Uterus (tissue), 4 donors: ENCODE results near the gene SUGP2. TPM values are rescaled to one million over a fixed set of nuclear protein-coding genes. Genes with fewer than 3 reads are reported as not detected.
A peak's percentile ranks its signal among the peaks of the same experiment; 100 is the strongest.

Source experiments
- DNase-seq, 2 donors: peaks; one replicate each; pipeline ENCODE4 v3.0.0-alpha.2; 2019 to 2020
- H3K27ac ChIP-seq, 2 donors: fragments of 200-600 bp; sonication (generic); 1 replicate in 1 of 2; 2 replicates in 1 of 2; pipeline ENCODE4 v1.5.1; 2016 to 2018
- H3K27me3 ChIP-seq, 2 donors: fragments of 200-600 bp; sonication (generic); one replicate each; pipeline ENCODE4 v1.5.1; 2018 to 2019; ENCODE audit warnings: control low read depth in 1 of 2
- H3K36me3 ChIP-seq, 2 donors: fragments of 200-600 bp; sonication (generic); one replicate each; pipeline ENCODE4 v1.5.1; 2019; ENCODE audit warnings: control low read depth in 1 of 2
- H3K4me1 ChIP-seq, 2 donors: fragments of 200-600 bp; sonication (generic); one replicate each; pipeline ENCODE4 v1.5.1; 2018 to 2019; ENCODE audit warnings: control low read depth in 1 of 2
- H3K4me3 ChIP-seq, 2 donors: fragments of 200-600 bp; sonication (generic); 1 replicate in 1 of 2; 2 replicates in 1 of 2; pipeline ENCODE4 v1.5.1; 2018 to 2019; ENCODE audit warnings: mild to moderate bottlenecking in 1 of 2
- H3K9me3 ChIP-seq, 2 donors: fragments of 200-600 bp; sonication (generic); one replicate each; pipeline ENCODE4 v1.5.1; 2019; ENCODE audit warnings: control low read depth in 1 of 2
- POLR2A ChIP-seq, 2 donors: fragments of 450-650 bp; IDR thresholded peaks; one replicate each; pipeline ENCODE4 v1.6.1; 2016; ENCODE audit warnings: antibody characterized with exemption in 2 of 2, mild to moderate bottlenecking in 1 of 2, moderate library complexity in 1 of 2
- intact Hi-C: fragments of 100-400 bp; cut with DNase I; formaldehyde crosslinking; loops from one replicate; pipeline ENCODE4 v1.15.1; 2023; ENCODE audit warnings: low total_unique reads
- total RNA-seq, 4 donors: library from RNA; depleted of rRNA in 3 of 4; stranded (reverse); fragments of >200 nt in 3 of 4; gene quantifications; one replicate each; pipeline versions ENCODE4 v1.1.0 to v1.2.4, GENCODE V29; 2014 to 2023
- TF ChIP-seq, protein P1 (sequence below), 4 experiments: fragments of 200-600 bp in 2 of 4; fragments of 450-650 bp in 2 of 4; sonication (generic) in 2 of 4; IDR thresholded peaks; one replicate each; pipeline ENCODE4 v1.5.1; 2016 to 2019; ENCODE audit warnings: antibody characterized with exemption in 4 of 4, mild to moderate bottlenecking in 2 of 4, moderate library complexity in 1 of 4
- donor health status: DM: yes; HTN: yes; CAD: no.

Gene SUGP2
- total RNA-seq, 4 donors from 2014 or later, result 22.5 to 95.8 (median 53.7) TPM

DNA sequence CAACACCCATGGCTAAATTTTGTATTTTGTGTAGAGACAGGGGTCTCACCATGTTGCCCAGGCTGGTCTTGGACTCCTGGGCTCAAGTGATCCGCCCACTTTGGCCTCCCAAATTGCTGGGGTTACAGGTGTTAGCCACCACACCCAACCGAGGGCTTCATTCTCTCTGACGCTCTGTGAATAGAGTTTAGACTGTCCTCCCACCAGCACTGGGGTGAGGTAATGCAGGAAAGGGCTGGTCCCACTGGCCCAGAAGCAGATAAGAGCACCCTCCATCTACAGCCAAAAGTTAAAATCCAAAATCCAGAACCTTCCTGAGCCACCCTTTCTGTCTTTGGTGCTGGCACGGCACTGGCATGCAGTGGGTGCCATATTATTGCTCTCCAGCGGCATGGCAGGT lies 60.5 kb downstream of the SUGP2 start:
- no peaks in the 10 kb centered on the region for H3K9me3 ChIP-seq
- intact Hi-C loops, result no loop called here
- H3K4me3 ChIP-seq, result no peak overlapping the region
- no peak for DNase-seq
- TF ChIP-seq POLR2A (IDR thresholded peaks at IDR 0.05), result no peak
- TF ChIP-seq, protein P1, sequence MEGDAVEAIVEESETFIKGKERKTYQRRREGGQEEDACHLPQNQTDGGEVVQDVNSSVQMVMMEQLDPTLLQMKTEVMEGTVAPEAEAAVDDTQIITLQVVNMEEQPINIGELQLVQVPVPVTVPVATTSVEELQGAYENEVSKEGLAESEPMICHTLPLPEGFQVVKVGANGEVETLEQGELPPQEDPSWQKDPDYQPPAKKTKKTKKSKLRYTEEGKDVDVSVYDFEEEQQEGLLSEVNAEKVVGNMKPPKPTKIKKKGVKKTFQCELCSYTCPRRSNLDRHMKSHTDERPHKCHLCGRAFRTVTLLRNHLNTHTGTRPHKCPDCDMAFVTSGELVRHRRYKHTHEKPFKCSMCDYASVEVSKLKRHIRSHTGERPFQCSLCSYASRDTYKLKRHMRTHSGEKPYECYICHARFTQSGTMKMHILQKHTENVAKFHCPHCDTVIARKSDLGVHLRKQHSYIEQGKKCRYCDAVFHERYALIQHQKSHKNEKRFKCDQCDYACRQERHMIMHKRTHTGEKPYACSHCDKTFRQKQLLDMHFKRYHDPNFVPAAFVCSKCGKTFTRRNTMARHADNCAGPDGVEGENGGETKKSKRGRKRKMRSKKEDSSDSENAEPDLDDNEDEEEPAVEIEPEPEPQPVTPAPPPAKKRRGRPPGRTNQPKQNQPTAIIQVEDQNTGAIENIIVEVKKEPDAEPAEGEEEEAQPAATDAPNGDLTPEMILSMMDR (IDR thresholded peaks at IDR 0.05), result no peak
- no peaks in the 10 kb centered on the region for H3K4me1 ChIP-seq
- no peaks in the 10 kb centered on the region for H3K36me3 ChIP-seq
- no peak overlapping the region for H3K27ac ChIP-seq
- no peaks in the 10 kb centered on the region for H3K27me3 ChIP-seq

DNA sequence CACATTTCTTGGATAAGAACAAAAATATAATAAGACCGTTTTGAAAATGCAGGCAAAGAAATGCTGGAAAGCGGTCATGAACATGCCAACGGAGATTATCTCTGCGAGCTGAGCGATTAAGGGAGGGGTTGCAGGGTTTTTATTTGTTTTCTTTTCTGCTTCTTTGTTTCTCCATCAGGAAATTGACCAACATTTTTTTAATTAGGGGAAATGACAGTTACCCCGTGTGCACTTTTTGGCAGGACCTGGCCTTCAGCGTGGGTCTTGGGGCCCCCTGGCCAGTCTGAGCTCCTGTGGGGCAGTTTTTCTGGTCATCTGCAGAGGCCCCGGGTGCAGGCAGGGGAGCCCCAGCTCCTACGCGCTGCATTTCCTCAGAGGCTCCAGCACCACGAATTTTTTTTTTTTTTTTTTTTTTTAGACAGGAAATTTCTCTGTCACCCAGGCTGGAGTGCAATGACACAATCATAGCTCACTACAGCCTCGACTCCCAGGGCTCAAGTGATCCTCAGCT lies 61.0 kb downstream of the SUGP2 start:
- H3K27me3 ChIP-seq, result no peaks in the 10 kb centered on the region
- intact Hi-C loops, result no loop called here
- H3K27ac ChIP-seq, result peak overlapping the region in 1 of 2 donors; percentile 59

DNA sequence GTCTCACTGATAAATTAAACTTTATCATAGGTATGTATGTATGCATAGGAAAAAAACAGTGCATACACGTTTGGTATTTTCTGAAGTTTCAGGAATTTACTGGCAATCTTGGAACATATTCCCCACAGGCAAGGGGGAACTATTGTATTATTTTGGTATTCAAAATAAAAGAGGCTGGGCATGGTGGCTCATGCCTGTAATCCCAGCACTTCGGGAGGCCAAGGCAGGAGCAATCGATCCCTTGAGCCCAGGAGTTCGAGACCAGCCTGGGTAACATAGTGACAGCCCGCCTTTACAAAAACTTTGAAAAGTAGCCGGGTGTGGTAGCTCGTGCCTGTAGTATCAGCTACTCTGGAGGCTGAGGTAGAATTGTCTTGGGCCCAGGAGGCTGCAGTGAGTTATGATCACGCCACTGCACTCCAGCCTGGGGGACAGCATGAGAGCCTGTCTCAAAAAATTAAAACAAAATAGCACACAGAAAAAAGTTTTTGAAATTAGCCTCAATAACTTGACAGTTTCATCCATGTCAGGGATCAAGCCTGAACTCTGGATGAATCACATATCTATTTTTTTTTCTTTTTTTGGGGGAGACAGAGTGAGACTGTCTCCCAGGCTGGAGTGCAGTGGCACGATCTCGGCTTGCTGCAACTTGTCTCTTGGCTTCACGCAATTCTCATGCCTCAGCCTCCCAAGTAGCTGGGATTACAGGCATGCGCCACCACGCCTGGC lies 63.2 kb downstream of the SUGP2 start:
- peak overlapping the region in 1 of 2 donors; percentile 59 for H3K27ac ChIP-seq

More for the DNA sequence above, 61.0 kb downstream of the SUGP2 start:
- Histone ChIP-seq H3K4me3 (no peak overlapping the region), H3K36me3 (no peaks in the 10 kb centered on the region), H3K4me1 (no peaks in the 10 kb centered on the region), H3K9me3 (no peaks in the 10 kb centered on the region)
- TF ChIP-seq POLR2A (IDR thresholded peaks at IDR 0.05), result no peak
- TF ChIP-seq, protein P1 (IDR thresholded peaks at IDR 0.05), result no peak
- DNase-seq, result no peak

GRCh38 chr19:18967358-18968146 lies 65.8 kb downstream of the SUGP2 start:
- intact Hi-C loops, result no loop called here
- Histone ChIP-seq H3K4me1 (no peaks in the 10 kb centered on the region), H3K9me3 (no peaks in the 10 kb centered on the region), H3K36me3 (no peaks in the 10 kb centered on the region), H3K27me3 (no peaks in the 10 kb centered on the region), H3K4me3 (no peak overlapping the region), H3K27ac (peak overlapping the region in 1 of 2 donors; percentile 73)
- TF ChIP-seq POLR2A (IDR thresholded peaks at IDR 0.05), result no peak
- TF ChIP-seq, protein P1 (IDR thresholded peaks at IDR 0.05), result no peak
- peak; percentile 24 to 66 for DNase-seq

More for the DNA sequence above, 63.2 kb downstream of the SUGP2 start:
- no peak for TF ChIP-seq POLR2A (IDR thresholded peaks at IDR 0.05)
- TF ChIP-seq, protein P1 (IDR thresholded peaks at IDR 0.05), result no peak
- Histone ChIP-seq H3K36me3 (no peaks in the 10 kb centered on the region), H3K27me3 (no peaks in the 10 kb centered on the region), H3K4me1 (no peaks in the 10 kb centered on the region), H3K9me3 (no peaks in the 10 kb centered on the region), H3K4me3 (no peak overlapping the region)
- intact Hi-C loops, result no loop called here
- DNase-seq, result no peak

GRCh38 chr19:18966307-18966706 lies 67.0 kb downstream of the SUGP2 start:
- H3K9me3 ChIP-seq, result no peaks in the 10 kb centered on the region
- H3K4me1 ChIP-seq, result no peaks in the 10 kb centered on the region
- DNase-seq, result no peak
- TF ChIP-seq, protein P1 (IDR thresholded peaks at IDR 0.05), result no peak
- TF ChIP-seq POLR2A (IDR thresholded peaks at IDR 0.05), result no peak
- no peak overlapping the region for H3K4me3 ChIP-seq
- no peak overlapping the region for H3K27ac ChIP-seq
- intact Hi-C loops, result no loop called here
- H3K36me3 ChIP-seq, result no peaks in the 10 kb centered on the region
- H3K27me3 ChIP-seq, result no peaks in the 10 kb centered on the region
